Gastrocnemius medialis (tissue), 4 donors: Measurements from ENCODE around the gene CYTH1. TPM values are rescaled to one million over a fixed set of nuclear protein-coding genes. Genes with fewer than 3 reads are reported as not detected.

Experiments used
- ATAC-seq, 2 donors: fragments of 150-250 bp; one replicate each; pipeline ENCODE4 v1.9.1; 2016
- DNase-seq, 2 donors: peaks; one replicate each; pipeline ENCODE4 v3.0.0-alpha.2; 2019
- H3K27ac ChIP-seq, 4 donors: fragments of 200-600 bp; sonication (generic); 1 replicate in 1 of 4; 2 replicates in 3 of 4; pipeline ENCODE4 v1.5.1; 2016 to 2018; ENCODE audit warnings: mild to moderate bottlenecking in 2 of 4, moderate library complexity in 1 of 4
- H3K27me3 ChIP-seq, 3 donors: fragments of 200-600 bp; sonication (generic) in 2 of 3; 1 replicate in 1 of 3; 2 replicates in 2 of 3; pipeline versions ENCODE4 v1.5.1 to v1.6.0; 2016 to 2019; ENCODE audit warnings: mild to moderate bottlenecking in 1 of 3, moderate library complexity in 1 of 3
- H3K36me3 ChIP-seq, 2 donors: fragments of 200-600 bp; sonication (generic) in 1 of 2; one replicate each; pipeline ENCODE4 v1.5.1; 2017 to 2018
- H3K4me1 ChIP-seq, 2 donors: fragments of 200-600 bp; sonication (generic) in 1 of 2; one replicate each; pipeline ENCODE4 v1.5.1; 2016 to 2017; ENCODE audit warnings: mild to moderate bottlenecking in 2 of 2
- H3K4me3 ChIP-seq, 4 donors: fragments of 200-600 bp; sonication (generic) in 3 of 4; 1 replicate in 1 of 4; 2 replicates in 3 of 4; pipeline ENCODE4 v1.5.1; 2016 to 2019; ENCODE audit warnings: mild to moderate bottlenecking in 2 of 4
- H3K9me3 ChIP-seq, 3 donors: fragments of 200-600 bp; sonication (generic) in 2 of 3; 1 replicate in 1 of 3; 2 replicates in 2 of 3; pipeline ENCODE4 v1.5.1; 2016 to 2019
- POLR2A ChIP-seq, 2 donors: fragments of 450-650 bp; IDR thresholded peaks; one replicate each; pipeline ENCODE4 v1.6.1; 2017; ENCODE audit warnings: antibody characterized with exemption in 2 of 2, mild to moderate bottlenecking in 2 of 2, moderate library complexity in 2 of 2
- in situ Hi-C, 4 donors: fragments of 200-750 bp; cut with MboI; loops; one replicate each; pipeline versions ENCODE4 v1.15.0 to v1.8.0; 2017; ENCODE audit warnings: low sequenced_read_pairs in 4 of 4
- intact Hi-C: fragments of 100-400 bp; cut with DNase I; formaldehyde crosslinking; loops from one replicate; pipeline ENCODE4 v1.15.1; 2023; ENCODE audit warnings: low total_unique reads
- total RNA-seq, 4 donors: library from RNA; depleted of rRNA; stranded (reverse); fragments of >200 nt; gene quantifications; one replicate each; pipeline versions ENCODE4 v1.1.0 to v1.2.3, GENCODE V29; 2016
- TF ChIP-seq, protein P1 (sequence below), 5 experiments: fragments of 450-650 bp in 3 of 5; fragments of 200-600 bp in 2 of 5; sonication (generic) in 2 of 5; IDR thresholded peaks in 4 of 5; conservative IDR thresholded peaks in 1 of 5; 1 replicate in 4 of 5; 2 replicates in 1 of 5; pipeline ENCODE4 v1.5.1; 2016 to 2019; ENCODE audit warnings: antibody characterized with exemption in 5 of 5, mild to moderate bottlenecking in 3 of 5, moderate library complexity in 3 of 5

CYTH1 gene
- total RNA-seq, 4 donors from 2014 or later: 24.7 to 43.7 (median 32.4) TPM

GRCh38 chr17:78659546-78659945 is 122.5 kb downstream of the CYTH1 start:
- no peaks in the 10 kb centered on the region for H3K9me3 ChIP-seq

DNA sequence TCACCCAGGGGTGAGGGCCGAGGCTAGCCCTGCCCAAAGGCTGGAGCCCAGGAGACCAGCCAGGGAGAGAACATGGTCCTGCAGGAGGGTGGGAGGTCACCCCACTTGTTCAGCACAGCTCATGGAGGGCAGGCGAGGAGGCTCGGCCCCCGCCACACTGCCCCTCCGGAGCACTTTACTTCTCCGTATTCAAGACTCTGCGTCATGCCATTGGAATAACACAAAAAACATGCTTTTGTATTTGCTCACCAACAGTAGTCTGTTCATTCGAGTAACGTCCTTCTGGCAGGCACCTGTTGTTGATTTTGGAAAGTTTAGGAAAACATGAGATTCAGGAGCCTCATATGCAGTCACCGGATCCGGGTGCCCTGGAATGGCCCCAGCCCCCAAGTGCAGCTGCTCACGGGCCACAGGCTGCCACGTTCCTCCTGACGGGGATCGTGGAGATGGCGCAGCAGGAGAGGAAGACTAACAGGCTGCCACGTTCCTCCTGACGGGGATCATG is 123.7 kb downstream of the CYTH1 start:
- TF ChIP-seq, protein P1, sequence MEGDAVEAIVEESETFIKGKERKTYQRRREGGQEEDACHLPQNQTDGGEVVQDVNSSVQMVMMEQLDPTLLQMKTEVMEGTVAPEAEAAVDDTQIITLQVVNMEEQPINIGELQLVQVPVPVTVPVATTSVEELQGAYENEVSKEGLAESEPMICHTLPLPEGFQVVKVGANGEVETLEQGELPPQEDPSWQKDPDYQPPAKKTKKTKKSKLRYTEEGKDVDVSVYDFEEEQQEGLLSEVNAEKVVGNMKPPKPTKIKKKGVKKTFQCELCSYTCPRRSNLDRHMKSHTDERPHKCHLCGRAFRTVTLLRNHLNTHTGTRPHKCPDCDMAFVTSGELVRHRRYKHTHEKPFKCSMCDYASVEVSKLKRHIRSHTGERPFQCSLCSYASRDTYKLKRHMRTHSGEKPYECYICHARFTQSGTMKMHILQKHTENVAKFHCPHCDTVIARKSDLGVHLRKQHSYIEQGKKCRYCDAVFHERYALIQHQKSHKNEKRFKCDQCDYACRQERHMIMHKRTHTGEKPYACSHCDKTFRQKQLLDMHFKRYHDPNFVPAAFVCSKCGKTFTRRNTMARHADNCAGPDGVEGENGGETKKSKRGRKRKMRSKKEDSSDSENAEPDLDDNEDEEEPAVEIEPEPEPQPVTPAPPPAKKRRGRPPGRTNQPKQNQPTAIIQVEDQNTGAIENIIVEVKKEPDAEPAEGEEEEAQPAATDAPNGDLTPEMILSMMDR (IDR thresholded peaks at IDR 0.05 in 4 of 5, conservative IDR thresholded peaks at IDR 0.05 in 1 of 5): no peak
- TF ChIP-seq POLR2A (IDR thresholded peaks at IDR 0.05): no peak
- H3K9me3 ChIP-seq: no peaks in the 10 kb centered on the region
- no peak overlapping the region for H3K27ac ChIP-seq
- in situ Hi-C loops (no loop called here), intact Hi-C loops (no loop called here)
- H3K4me3 ChIP-seq: no peak overlapping the region
- H3K36me3 ChIP-seq: no peaks in the 10 kb centered on the region
- no peaks in the 10 kb centered on the region for H3K27me3 ChIP-seq
- DNase-seq: no peak
- ATAC-seq: no peak
- H3K4me1 ChIP-seq: no peaks in the 10 kb centered on the region

More at GRCh38 chr17:78659546-78659945, 122.5 kb downstream of the CYTH1 start:
- TF ChIP-seq, protein P1 (IDR thresholded peaks at IDR 0.05 in 4 of 5, conservative IDR thresholded peaks at IDR 0.05 in 1 of 5): no peak
- no peak for TF ChIP-seq POLR2A (IDR thresholded peaks at IDR 0.05)
- intact Hi-C loops: no loop called here
- in situ Hi-C loops: no loop called here
- Histone ChIP-seq H3K27ac (no peak overlapping the region), H3K36me3 (no peaks in the 10 kb centered on the region), H3K4me1 (no peaks in the 10 kb centered on the region), H3K27me3 (no peaks in the 10 kb centered on the region), H3K4me3 (no peak overlapping the region)
- DNase-seq (no peak), ATAC-seq (no peak)

DNA sequence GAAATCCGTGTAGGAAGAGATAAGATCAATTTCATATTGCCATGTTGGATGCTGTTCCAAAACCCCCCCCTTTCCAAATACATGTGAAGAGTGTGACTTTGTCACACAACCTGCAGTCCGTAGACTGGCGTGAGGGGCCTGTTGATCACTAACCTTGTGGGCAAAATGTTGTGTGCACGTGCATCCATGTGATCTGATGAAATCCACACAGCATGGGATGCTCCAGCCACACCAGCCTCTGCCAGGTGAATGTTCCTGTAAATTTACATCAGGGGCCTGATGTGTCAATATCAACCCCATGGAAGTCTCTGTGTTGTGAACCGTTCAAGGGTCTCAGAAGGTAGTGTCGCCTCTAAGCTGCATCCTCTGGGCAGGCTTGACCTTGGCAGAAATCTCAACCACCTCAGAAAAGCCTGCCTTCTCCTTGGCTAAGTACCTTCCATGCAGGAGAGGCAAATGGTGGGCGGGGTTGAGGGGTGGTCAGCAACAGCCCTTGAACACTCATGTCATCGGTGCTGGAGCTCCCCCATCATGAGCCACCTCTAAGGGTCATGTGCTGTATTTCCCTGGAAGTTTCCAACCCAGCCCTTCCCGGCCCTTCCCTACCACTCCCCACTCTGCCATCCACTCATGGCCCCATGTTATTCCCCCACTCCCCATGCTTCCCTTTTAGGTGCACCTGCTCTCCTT is 126.7 kb downstream of the CYTH1 start:
- no peak for ATAC-seq
- Histone ChIP-seq H3K27ac (no peak overlapping the region), H3K9me3 (no peaks in the 10 kb centered on the region), H3K4me3 (no peak overlapping the region), H3K36me3 (no peaks in the 10 kb centered on the region), H3K4me1 (no peaks in the 10 kb centered on the region), H3K27me3 (no peaks in the 10 kb centered on the region)
- in situ Hi-C loops: no loop called here
- intact Hi-C loops: no loop called here
- DNase-seq: no peak
- TF ChIP-seq, protein P1 (IDR thresholded peaks at IDR 0.05 in 4 of 5, conservative IDR thresholded peaks at IDR 0.05 in 1 of 5): no peak
- no peak for TF ChIP-seq POLR2A (IDR thresholded peaks at IDR 0.05)

GRCh38 chr17:78654325-78654724 is 127.7 kb downstream of the CYTH1 start:
- Histone ChIP-seq H3K27me3 (no peaks in the 10 kb centered on the region), H3K36me3 (no peaks in the 10 kb centered on the region), H3K9me3 (no peaks in the 10 kb centered on the region), H3K4me3 (no peak overlapping the region), H3K4me1 (no peaks in the 10 kb centered on the region), H3K27ac (no peak overlapping the region)
- DNase-seq (no peak), ATAC-seq (no peak)
- in situ Hi-C loops: no loop called here
- intact Hi-C loops: no loop called here
- no peak for TF ChIP-seq POLR2A (IDR thresholded peaks at IDR 0.05)
- TF ChIP-seq, protein P1 (IDR thresholded peaks at IDR 0.05 in 4 of 5, conservative IDR thresholded peaks at IDR 0.05 in 1 of 5): no peak
